Measurements from ENCODE around the gene FMNL2. TPM values are rescaled to one million over a fixed set of nuclear protein-coding genes. Genes with fewer than 3 reads are reported as not detected.

The FMNL2 gene
- polyA plus RNA-seq, 1 donor from 2014 or later = 86.5 TPM

GRCh38 chr2:152696476-152696875 lies 361.5 kb downstream of the FMNL2 start:
- no peaks in the 10 kb centered on the region for H3K9me3 ChIP-seq (ENCODE audit: low read length)
- no peaks in the 10 kb centered on the region for H3K9me2 ChIP-seq (ENCODE audit: insufficient read depth, low read length)
- H4K20me1 ChIP-seq (ENCODE audit: insufficient read depth) = no peaks in the 10 kb centered on the region
- H2AFZ ChIP-seq (ENCODE audit: low read depth, low read length) = no peak overlapping the region
- no peak overlapping the region for H3K4me3 ChIP-seq (ENCODE audit: low read length)
- no peak overlapping the region for H3K27ac ChIP-seq (ENCODE audit: low read length)
- H3K79me2 ChIP-seq (replicated peaks; ENCODE audit: insufficient read depth, low read length) = peaks cover 59% of the 10 kb centered on the region
- TF ChIP-seq CTCF (IDR thresholded peaks at IDR 0.05; ENCODE audit: poor library complexity, severe bottlenecking) (no peak), RAD21 (conservative IDR thresholded peaks at IDR 0.05) (no peak), EP300 (conservative IDR thresholded peaks at IDR 0.05; ENCODE audit: poor library complexity, severe bottlenecking) (no peak), POLR2AphosphoS5 (IDR thresholded peaks at IDR 0.05) (no peak), EZH2 (IDR thresholded peaks at IDR 0.05; ENCODE audit: borderline replicate concordance, insufficient read depth, low read length, poor library complexity, severe bottlenecking) (no peak), REST (IDR thresholded peaks at IDR 0.05; ENCODE audit: borderline replicate concordance) (no peak), MXI1 (conservative IDR thresholded peaks at IDR 0.05; ENCODE audit: poor library complexity, severe bottlenecking) (no peak), TAF1 (IDR thresholded peaks at IDR 0.05; ENCODE audit: low read depth) (no peak), SMC3 (conservative IDR thresholded peaks at IDR 0.05; ENCODE audit: poor library complexity) (no peak)
- no peak overlapping the region for H3K4me2 ChIP-seq (ENCODE audit: low read length)
- no peaks in the 10 kb centered on the region for H3K27me3 ChIP-seq (ENCODE audit: insufficient read depth, low read depth, low read length)
- H3F3A ChIP-seq (ENCODE audit: insufficient read depth, low read length, poor library complexity, severe bottlenecking) = no peaks in the 10 kb centered on the region
- no peak overlapping the region for H3K9ac ChIP-seq (ENCODE audit: low read length)
- H3K36me3 ChIP-seq (ENCODE audit: insufficient read depth, low read length) = no peaks in the 10 kb centered on the region

Small RNA genes lying within 50 kb of the gene (small RNA-seq; reads per million reads assigned to genes)
- gene AC012443.1 = 0 reads per million in 3 experiments

Other genes starting within 250 kb of the FMNL2 start
- gene CACNB4, start 236.1 kb upstream of the FMNL2 start, polyA plus RNA-seq = 29.0 and 31.1 TPM in 2 replicates
- 42.5 and 47.5 TPM in 2 replicates for gene STAM2, start 159.4 kb upstream of the FMNL2 start, polyA plus RNA-seq